Subcutaneous abdominal adipose tissue (tissue), 5 donors: ENCODE results near the gene EDNRA.

ENCODE experiments used
- H3K27ac ChIP-seq: one replicate; pipeline ENCODE4 v1.7.0; 2013; ENCODE audit warnings: low read depth, mild to moderate bottlenecking, inconsistent platforms, low read length, moderate library complexity
- H3K27me3 ChIP-seq, 5 donors: one replicate each; pipeline ENCODE4 v1.7.0; 2013; ENCODE audit warnings: low read length in 5 of 5, inconsistent platforms in 1 of 5; ENCODE audit not compliant: control insufficient read depth in 5 of 5, insufficient read depth in 4 of 5
- H3K36me3 ChIP-seq, 5 donors: one replicate each; pipeline ENCODE4 v1.7.0; 2013; ENCODE audit warnings: low read length in 5 of 5; ENCODE audit not compliant: control insufficient read depth in 5 of 5, insufficient read depth in 5 of 5
- H3K4me1 ChIP-seq, 5 donors: one replicate each; pipeline ENCODE4 v1.7.0; 2013; ENCODE audit warnings: low read length in 5 of 5, mild to moderate bottlenecking in 3 of 5, moderate library complexity in 1 of 5; ENCODE audit not compliant: control insufficient read depth in 5 of 5, insufficient read depth in 5 of 5
- H3K4me3 ChIP-seq, 5 donors: one replicate each; pipeline ENCODE4 v1.7.0; 2013; ENCODE audit warnings: low read length in 5 of 5, low read depth in 1 of 5
- H3K9ac ChIP-seq, 5 donors: one replicate each; pipeline ENCODE4 v1.7.0; 2013; ENCODE audit warnings: low read length in 5 of 5, mild to moderate bottlenecking in 4 of 5, moderate library complexity in 3 of 5
- H3K9me3 ChIP-seq, 5 donors: one replicate each; pipeline ENCODE4 v1.7.0; 2013; ENCODE audit warnings: low read length in 5 of 5; ENCODE audit not compliant: control insufficient read depth in 5 of 5
- donor health status: healthy.
- donor health status: healthy.
- donor health status: healthy.
- donor health status: healthy.
- donor health status: healthy.

Gene EDNRA

DNA sequence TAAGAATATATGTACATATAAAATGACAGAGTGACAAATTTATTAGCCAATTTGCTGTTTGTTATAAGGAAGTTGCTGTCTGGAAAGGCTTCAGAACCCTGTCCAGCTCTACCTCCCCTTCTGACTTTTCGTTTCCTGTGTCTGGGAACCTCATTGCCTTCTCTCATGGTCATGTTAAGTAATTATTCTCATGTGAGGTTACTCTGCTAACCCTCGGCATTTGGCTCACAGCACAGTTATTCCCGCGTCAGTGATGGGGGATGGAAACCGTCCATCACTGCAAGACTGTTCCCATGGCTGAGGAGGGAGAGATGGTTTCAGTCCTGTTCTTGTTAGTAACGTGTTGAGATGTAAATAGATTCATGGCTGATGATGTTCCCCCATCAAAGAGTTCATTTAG lies 11.9 kb downstream of the EDNRA start:
- peaks cover 0 to 7% (median 4%) of the 10 kb centered on the region in 5 donors for H3K4me1 ChIP-seq
- peak overlapping the region in 1 of 5 donors; percentile 5 for H3K4me3 ChIP-seq
- H3K27me3 ChIP-seq, result no peaks in the 10 kb centered on the region
- no peak overlapping the region for H3K27ac ChIP-seq
- H3K9me3 ChIP-seq, result no peaks in the 10 kb centered on the region
- no peaks in the 10 kb centered on the region for H3K36me3 ChIP-seq
- H3K9ac ChIP-seq, result no peak overlapping the region

GRCh38 chr4:147493307-147493706 lies 12.4 kb downstream of the EDNRA start:
- no peak overlapping the region for H3K27ac ChIP-seq

DNA sequence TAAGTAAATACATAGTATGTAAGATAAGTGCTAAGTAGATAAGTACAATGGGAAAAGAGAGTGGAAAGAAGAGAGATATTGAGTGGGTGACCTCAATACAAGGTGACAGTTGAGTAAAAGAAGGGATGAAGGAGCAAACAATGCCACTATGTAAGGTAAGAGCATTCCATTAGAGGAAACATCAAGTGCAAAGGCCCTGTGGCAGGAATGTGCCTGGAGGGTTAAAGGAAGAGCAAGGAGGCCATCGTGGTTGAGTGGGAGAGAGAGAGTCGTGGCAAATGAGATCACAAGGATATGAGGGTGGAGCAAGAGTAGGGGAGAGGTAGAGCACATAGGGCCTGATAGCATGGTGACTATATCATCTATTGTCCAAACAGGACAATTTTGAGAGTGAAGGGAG lies 13.4 kb downstream of the EDNRA start:
- Histone ChIP-seq H3K27me3 (no peaks in the 10 kb centered on the region), H3K9me3 (no peaks in the 10 kb centered on the region), H3K36me3 (no peaks in the 10 kb centered on the region), H3K27ac (no peak overlapping the region), H3K4me3 (no peak overlapping the region), H3K4me1 (peaks cover 0 to 7% (median 4%) of the 10 kb centered on the region in 5 donors), H3K9ac (no peak overlapping the region)

More at GRCh38 chr4:147493307-147493706, 12.4 kb downstream of the EDNRA start:
- Histone ChIP-seq H3K4me1 (peaks cover 0 to 7% (median 4%) of the 10 kb centered on the region in 5 donors), H3K36me3 (no peaks in the 10 kb centered on the region), H3K9ac (no peak overlapping the region), H3K27me3 (no peaks in the 10 kb centered on the region), H3K9me3 (no peaks in the 10 kb centered on the region), H3K4me3 (no peak overlapping the region)

DNA sequence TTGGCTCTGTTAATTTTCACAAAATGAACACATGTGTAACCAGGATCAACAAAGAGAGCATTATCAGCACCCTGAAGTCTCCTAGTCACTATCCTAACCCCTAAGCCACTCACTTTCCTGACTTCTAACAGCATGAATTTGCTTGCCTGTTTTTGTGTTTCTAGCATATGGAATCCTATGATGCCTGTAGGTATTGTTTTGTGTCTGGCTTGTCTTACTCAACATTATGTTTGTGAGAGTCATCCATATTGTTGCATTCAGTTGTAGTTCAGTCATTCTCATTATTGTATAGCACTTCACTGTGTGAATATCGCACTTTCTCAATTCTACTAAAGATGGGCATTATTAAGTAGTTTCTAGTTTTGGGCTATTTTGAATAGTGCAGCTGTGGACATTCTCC lies 15.6 kb downstream of the EDNRA start:
- H3K27me3 ChIP-seq, result no peaks in the 10 kb centered on the region
- no peaks in the 10 kb centered on the region for H3K9me3 ChIP-seq
- no peak overlapping the region for H3K9ac ChIP-seq
- no peak overlapping the region for H3K27ac ChIP-seq
- no peaks in the 10 kb centered on the region for H3K36me3 ChIP-seq
- H3K4me1 ChIP-seq, result peaks cover 0 to 6% (median 3%) of the 10 kb centered on the region in 5 donors
- H3K4me3 ChIP-seq, result no peak overlapping the region

DNA sequence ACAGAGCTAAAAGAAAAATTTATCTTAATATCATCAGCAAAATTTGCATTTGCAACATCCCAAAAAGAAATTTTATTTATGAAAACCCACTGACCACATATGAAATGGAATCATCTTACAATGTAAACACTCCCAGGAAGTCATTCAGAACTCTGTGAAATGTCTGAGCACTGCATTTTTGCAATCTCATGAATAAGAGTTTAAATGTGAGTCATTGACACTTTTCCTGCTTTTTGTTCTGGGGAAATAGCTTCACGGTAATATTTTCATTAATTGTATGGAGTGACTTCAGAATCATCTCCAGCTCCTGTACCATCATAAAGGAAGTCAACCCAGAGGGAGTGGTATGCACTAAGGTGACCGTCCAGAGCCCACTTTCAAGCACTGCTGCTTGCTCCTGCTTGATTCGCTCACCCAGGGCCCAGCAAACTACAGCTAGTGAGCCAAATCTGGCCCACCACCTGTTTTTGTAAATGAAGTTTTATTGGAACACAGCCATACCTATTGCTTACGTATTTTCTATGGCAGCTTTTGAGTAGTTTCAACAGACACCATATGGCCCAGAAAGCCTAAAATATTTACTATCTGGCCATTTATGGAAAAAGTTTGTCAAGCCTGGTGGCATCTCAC lies 17.2 kb downstream of the EDNRA start:
- Histone ChIP-seq H3K9me3 (no peaks in the 10 kb centered on the region), H3K4me1 (no peaks in the 10 kb centered on the region), H3K9ac (no peak overlapping the region), H3K36me3 (no peaks in the 10 kb centered on the region), H3K27me3 (no peaks in the 10 kb centered on the region), H3K4me3 (no peak overlapping the region), H3K27ac (no peak overlapping the region)

DNA sequence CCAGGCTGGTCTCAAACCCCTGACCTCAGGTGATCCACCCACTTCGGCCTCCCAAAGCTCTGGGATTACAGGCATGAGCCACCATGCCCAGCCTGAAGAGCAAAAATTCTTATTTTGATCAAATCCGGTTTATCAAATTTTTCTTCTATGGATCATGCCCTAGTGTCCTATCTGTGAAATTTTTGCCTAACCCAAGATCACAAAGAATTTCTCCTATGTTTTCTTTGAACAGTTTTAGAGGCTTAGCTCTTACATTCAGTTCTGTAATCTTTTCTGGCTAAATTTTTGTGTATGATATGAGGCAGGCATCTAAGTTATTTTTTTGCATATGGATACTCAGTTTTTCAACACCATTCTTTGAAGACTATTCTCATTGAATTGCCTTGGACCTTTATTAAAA lies 27.4 kb downstream of the EDNRA start:
- no peak overlapping the region for H3K9ac ChIP-seq
- no peaks in the 10 kb centered on the region for H3K9me3 ChIP-seq
- H3K36me3 ChIP-seq, result no peaks in the 10 kb centered on the region
- H3K27ac ChIP-seq, result no peak overlapping the region
- no peaks in the 10 kb centered on the region for H3K27me3 ChIP-seq
- H3K4me3 ChIP-seq, result no peak overlapping the region
- peaks cover 0 to 4% (median 0%) of the 10 kb centered on the region in 5 donors for H3K4me1 ChIP-seq

GRCh38 chr4:147509386-147509785 lies 28.5 kb downstream of the EDNRA start:
- H3K27me3 ChIP-seq, result no peaks in the 10 kb centered on the region

GRCh38 chr4:147510962-147511668 lies 30.2 kb downstream of the EDNRA start:
- no peaks in the 10 kb centered on the region for H3K9me3 ChIP-seq
- peaks cover 0 to 9% (median 0%) of the 10 kb centered on the region in 5 donors for H3K4me1 ChIP-seq
- no peak overlapping the region for H3K4me3 ChIP-seq
- no peaks in the 10 kb centered on the region for H3K36me3 ChIP-seq
- no peak overlapping the region for H3K27ac ChIP-seq
- no peaks in the 10 kb centered on the region for H3K27me3 ChIP-seq
- no peak overlapping the region for H3K9ac ChIP-seq

More at GRCh38 chr4:147509386-147509785, 28.5 kb downstream of the EDNRA start:
- Histone ChIP-seq H3K9me3 (no peaks in the 10 kb centered on the region), H3K4me1 (peaks cover 0 to 9% (median 0%) of the 10 kb centered on the region in 5 donors), H3K36me3 (no peaks in the 10 kb centered on the region), H3K4me3 (no peak overlapping the region), H3K9ac (no peak overlapping the region), H3K27ac (no peak overlapping the region)

DNA sequence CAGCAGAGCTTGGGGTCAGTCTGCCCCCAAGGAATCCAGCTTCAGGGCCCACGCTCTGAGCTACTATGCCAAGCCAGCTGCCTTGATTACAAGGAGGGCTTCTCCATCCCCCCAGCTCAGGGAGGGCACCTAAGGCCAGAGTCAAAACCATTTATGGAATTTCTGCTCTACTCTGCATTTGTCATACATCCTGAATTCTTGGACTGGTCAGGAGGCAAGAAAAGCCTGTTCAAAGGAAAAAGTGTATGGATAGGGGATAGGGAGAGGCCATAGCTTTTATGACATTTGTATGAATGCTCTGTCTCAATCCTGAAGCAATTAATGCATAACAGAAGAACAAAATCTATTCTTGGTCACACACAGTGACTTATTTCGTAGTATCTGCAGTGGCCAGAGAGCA lies 32.2 kb downstream of the EDNRA start:
- no peaks in the 10 kb centered on the region for H3K36me3 ChIP-seq
- no peak overlapping the region for H3K4me3 ChIP-seq
- H3K27me3 ChIP-seq, result no peaks in the 10 kb centered on the region
- no peak overlapping the region for H3K27ac ChIP-seq
- H3K4me1 ChIP-seq, result peaks cover 0 to 9% (median 0%) of the 10 kb centered on the region in 5 donors
- H3K9me3 ChIP-seq, result no peaks in the 10 kb centered on the region
- no peak overlapping the region for H3K9ac ChIP-seq

DNA sequence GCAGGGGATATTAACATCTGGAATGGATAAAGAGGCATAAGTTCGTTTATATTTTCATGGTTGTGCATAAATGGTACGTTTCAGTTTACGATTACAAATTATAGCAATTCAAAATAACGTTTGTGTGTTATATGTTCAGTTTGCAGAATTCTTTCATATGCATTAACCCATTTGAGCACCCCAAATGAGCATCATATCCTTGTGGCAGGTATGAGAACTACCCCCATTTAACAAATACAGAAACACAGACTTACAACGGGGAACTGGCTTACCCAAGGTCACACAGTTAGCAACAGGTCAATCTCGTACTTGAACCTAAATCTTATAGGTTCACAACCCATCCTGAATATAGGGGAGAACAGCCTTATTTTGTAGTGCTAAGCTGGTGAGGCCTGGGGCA lies 33.1 kb downstream of the EDNRA start:
- no peaks in the 10 kb centered on the region for H3K27me3 ChIP-seq
- no peak overlapping the region for H3K9ac ChIP-seq
- H3K36me3 ChIP-seq, result no peaks in the 10 kb centered on the region
- H3K27ac ChIP-seq, result no peak overlapping the region
- H3K4me1 ChIP-seq, result peaks cover 0 to 9% (median 0%) of the 10 kb centered on the region in 5 donors
- no peaks in the 10 kb centered on the region for H3K9me3 ChIP-seq
- H3K4me3 ChIP-seq, result no peak overlapping the region
